Erythroblast (primary cell): ENCODE data around the gene RAB20.

Source experiments
- GATA1 ChIP-seq: IDR thresholded peaks from 2 replicates; pipeline ENCODE4 v1.6.1; 2011; ENCODE audit warnings: low read depth, mild to moderate bottlenecking, control low read depth, low read length, moderate library complexity
- POLR2A ChIP-seq: IDR thresholded peaks from 2 replicates; pipeline ENCODE4 v1.6.1; 2011; ENCODE audit warnings: mild to moderate bottlenecking, low read length

DNA sequence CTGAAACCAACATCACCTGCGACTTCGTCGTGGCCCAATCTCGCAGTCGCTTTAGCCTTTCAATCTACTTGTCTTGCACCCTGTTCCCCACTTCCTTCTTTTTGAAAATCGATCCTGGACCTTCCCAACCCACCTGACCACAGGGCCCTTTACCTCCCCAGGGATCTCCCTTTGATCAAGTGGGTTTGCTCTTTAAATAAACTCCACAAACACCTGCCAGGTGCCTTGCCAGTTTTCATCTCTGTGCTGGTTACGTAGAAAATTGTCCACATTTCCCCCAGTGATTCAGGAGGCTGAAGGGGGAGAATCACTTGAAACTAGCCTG lies 14.5 kb upstream of the RAB20 start:
- TF ChIP-seq POLR2A (no peak), GATA1 (no peak)
